ENCODE results near the gene CDK16.

Gene CDK16

DNA sequence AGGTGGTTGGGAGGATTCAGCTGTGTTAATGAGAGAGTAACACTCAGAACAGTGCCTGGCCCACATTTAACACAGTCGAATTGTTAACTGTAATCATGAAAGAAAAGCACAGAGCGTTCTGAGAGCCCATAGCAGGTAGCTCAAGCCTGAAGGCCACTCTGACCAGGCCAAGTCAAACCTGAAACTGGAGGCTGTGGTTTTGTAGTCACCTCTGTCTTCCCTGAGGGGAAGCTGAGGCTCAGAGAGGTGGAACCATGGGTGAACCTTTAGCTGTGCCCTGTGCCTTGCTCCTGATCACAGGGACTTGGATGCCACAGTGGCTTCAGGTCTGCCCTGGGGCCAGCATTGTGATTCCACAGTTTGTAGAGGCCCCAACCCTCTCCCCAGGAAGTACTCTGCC, 41.4 kb upstream of the CDK16 start:
- POLR2A ChIA-PET = no interaction called here
- no peak for DNase-seq (ENCODE audit: extremely low spot score)
- TF ChIP-seq, protein P1, sequence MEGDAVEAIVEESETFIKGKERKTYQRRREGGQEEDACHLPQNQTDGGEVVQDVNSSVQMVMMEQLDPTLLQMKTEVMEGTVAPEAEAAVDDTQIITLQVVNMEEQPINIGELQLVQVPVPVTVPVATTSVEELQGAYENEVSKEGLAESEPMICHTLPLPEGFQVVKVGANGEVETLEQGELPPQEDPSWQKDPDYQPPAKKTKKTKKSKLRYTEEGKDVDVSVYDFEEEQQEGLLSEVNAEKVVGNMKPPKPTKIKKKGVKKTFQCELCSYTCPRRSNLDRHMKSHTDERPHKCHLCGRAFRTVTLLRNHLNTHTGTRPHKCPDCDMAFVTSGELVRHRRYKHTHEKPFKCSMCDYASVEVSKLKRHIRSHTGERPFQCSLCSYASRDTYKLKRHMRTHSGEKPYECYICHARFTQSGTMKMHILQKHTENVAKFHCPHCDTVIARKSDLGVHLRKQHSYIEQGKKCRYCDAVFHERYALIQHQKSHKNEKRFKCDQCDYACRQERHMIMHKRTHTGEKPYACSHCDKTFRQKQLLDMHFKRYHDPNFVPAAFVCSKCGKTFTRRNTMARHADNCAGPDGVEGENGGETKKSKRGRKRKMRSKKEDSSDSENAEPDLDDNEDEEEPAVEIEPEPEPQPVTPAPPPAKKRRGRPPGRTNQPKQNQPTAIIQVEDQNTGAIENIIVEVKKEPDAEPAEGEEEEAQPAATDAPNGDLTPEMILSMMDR (IDR thresholded peaks at IDR 0.05; ENCODE audit: control extremely low read depth, extremely low read depth, low read depth, missing control alignments) = no peak
- CTCF ChIA-PET = no interaction called here

DNA sequence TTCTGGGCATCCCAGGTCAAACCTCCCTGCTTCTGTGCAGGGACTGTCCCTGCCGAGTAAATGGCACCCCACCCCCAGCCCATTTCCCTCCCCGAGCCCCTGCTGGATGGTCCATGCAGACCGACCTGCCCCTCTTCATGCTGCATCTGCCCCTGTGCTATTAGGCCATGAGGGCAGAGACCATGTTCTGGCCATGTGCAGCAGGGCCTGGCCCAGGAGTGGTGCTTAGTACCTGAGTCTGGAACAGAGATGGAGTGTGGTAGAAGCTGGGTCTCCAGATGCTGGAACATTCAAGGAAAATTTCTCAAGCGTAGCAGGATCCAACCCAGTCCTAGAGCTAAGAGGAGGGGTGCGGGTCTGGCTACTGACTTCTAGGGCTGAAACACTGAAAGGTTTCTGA, 40.1 kb upstream of the CDK16 start:
- ChIA-PET POLR2A (no interaction called here), CTCF (no interaction called here)

DNA sequence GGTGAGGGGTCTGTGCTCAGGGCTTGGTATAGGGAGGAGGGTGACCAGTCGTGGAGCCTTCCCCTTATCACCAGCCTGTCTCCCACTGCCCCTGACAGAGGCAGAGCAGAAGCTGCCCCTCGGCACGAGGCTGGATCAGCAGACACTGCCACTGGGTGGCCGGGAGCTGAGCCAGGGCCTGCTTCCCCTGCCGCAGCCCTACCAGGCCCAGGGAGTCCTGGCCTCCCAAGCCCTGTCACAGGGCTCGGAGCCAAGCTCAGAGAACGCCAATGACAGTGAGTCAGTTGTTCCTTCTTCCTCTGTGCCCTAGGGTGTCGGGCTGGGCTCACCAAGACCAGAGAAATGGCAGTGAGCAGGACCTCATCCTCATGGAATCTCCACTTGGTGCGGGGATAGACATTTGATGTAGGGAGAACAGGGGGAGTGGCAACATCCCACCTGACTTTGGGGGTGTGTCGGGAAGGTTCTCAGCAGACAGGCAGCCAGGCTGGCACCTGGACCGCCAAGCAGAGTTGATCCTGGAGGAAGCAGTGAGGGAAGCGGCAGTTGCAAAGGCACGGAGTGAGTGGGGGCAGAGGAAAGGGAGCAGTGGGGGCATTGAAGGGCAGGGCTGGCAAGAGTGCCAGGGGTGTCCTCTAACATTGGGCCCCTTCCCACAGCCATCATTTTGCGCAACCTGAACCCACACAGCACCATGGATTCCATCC, 39.1 kb upstream of the CDK16 start:
- POLR2A ChIA-PET = no interaction called here
- DNase-seq (ENCODE audit: extremely low spot score) = no peak
- TF ChIP-seq, protein P1 (IDR thresholded peaks at IDR 0.05; ENCODE audit: control extremely low read depth, extremely low read depth, low read depth, missing control alignments) = no peak
- CTCF ChIA-PET = no interaction called here

More for the DNA sequence above, 40.1 kb upstream of the CDK16 start:
- no peak for DNase-seq (ENCODE audit: extremely low spot score)
- TF ChIP-seq, protein P1 (IDR thresholded peaks at IDR 0.05; ENCODE audit: control extremely low read depth, extremely low read depth, low read depth, missing control alignments) = no peak

DNA sequence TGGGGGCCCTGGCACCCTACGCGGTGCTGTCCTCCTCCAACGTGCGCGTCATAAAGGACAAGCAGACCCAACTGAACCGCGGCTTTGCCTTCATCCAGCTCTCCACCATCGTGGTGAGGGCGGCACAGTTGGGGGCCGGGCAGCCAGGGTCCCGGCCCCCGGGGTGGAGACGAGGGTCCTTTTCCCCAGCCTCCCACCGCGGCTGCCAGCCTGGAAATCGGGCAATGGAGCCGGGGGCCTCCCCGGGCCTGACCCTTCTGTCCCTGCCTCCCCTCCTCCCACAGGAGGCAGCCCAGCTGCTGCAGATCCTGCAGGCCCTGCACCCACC, 38.6 kb upstream of the CDK16 start:
- no peak for DNase-seq (ENCODE audit: extremely low spot score)
- ChIA-PET CTCF (no interaction called here), POLR2A (no interaction called here)
- TF ChIP-seq, protein P1 (IDR thresholded peaks at IDR 0.05; ENCODE audit: control extremely low read depth, extremely low read depth, low read depth, missing control alignments) = no peak

DNA sequence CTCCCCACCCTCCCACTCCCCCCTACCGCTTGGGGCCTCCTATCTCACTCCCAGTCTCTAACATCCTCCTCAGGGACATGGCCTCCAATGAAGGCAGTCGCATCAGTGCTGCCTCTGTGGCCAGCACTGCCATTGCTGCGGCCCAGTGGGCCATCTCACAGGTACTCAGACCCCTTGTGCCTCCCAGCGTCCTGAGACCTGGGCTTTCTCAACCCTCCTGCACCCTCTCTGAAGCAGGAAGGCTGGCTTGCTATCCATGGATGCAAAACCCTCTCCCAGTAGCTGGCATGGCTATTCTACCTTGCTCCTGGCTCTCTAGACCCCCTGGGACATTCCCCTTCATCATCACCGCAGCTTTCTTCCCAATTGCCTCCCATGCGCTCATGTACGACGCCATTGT, 38.1 kb upstream of the CDK16 start:
- no peak for DNase-seq (ENCODE audit: extremely low spot score)
- CTCF ChIA-PET = no interaction called here
- TF ChIP-seq, protein P1 (IDR thresholded peaks at IDR 0.05; ENCODE audit: control extremely low read depth, extremely low read depth, low read depth, missing control alignments) = no peak
- POLR2A ChIA-PET = no interaction called here

DNA sequence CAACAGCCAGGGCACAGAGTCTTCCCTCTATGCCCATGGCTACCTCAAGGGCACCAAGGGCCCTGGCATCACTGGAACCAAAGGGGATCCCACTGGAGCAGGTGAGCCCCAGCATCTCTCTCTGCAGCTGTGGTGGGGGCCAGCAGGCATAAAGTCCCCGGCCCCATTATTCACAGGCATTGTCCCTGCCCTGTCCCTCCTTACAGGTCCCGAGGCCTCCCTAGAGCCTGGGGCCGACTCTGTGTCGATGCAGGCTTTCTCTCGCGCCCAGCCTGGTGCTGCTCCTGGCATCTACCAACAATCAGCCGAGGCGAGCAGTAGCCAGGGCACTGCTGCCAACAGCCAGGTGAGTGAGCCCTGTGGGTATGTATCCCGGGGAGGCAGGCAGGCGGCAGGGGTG, 37.2 kb upstream of the CDK16 start:
- no peak for DNase-seq (ENCODE audit: extremely low spot score)
- TF ChIP-seq, protein P1 (IDR thresholded peaks at IDR 0.05; ENCODE audit: control extremely low read depth, extremely low read depth, low read depth, missing control alignments) = no peak
- ChIA-PET POLR2A (no interaction called here), CTCF (no interaction called here)
